Measurements from ENCODE around the gene C2CD5.
"Not testable (repeated sequence)": the region's sequence is repeated elsewhere in the genome, so short reads cannot be mapped to it uniquely, and the experiment has no call there.

C2CD5 gene

DNA sequence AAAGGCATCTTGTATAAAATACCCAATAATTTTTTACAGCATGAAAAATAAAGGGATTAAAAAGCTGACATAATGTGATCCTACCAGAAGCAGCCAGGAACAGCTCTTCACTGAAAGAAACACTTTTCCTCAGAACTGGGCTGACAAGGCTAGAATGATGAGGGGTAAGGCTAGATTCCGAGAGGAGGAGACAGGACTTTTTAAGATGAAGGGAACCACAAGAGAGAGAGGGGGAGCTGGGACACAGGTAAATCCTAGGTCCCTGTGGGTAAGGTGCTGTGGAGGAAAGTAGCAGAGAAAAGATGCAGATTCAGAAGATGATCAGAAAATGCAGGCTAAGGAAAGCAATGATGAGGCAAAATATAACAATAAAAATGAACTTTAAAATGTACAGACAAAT, 29.5 kb downstream of the C2CD5 start:
- no peak overlapping the region for H3K4me3 ChIP-seq (replicated peaks; ENCODE audit: low read depth, low read length)
- no peak for DNase-seq (ENCODE audit: low read depth)
- TF ChIP-seq, protein P1, sequence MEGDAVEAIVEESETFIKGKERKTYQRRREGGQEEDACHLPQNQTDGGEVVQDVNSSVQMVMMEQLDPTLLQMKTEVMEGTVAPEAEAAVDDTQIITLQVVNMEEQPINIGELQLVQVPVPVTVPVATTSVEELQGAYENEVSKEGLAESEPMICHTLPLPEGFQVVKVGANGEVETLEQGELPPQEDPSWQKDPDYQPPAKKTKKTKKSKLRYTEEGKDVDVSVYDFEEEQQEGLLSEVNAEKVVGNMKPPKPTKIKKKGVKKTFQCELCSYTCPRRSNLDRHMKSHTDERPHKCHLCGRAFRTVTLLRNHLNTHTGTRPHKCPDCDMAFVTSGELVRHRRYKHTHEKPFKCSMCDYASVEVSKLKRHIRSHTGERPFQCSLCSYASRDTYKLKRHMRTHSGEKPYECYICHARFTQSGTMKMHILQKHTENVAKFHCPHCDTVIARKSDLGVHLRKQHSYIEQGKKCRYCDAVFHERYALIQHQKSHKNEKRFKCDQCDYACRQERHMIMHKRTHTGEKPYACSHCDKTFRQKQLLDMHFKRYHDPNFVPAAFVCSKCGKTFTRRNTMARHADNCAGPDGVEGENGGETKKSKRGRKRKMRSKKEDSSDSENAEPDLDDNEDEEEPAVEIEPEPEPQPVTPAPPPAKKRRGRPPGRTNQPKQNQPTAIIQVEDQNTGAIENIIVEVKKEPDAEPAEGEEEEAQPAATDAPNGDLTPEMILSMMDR (IDR thresholded peaks at IDR 0.05; ENCODE audit: low read length, missing control alignments), result no peak

DNA sequence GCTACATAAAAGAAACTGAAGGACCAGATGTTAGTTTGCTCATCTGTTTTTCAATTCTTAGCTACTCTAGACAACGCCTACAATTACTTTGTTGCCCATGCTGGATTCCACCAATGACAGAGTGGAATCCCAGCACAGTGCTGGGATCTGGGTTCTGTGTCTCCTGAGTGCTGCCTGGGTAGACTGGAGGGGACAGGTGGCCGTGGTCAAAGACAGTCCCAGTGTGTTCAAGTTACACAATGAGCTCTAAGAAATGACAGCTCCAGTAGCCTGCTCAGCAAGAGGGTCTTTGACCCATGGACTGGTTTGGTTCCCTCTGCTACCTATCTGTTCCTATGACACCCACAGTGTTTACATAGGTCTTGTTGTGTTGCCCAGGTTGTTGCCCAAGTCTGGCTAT, 38.5 kb downstream of the C2CD5 start:
- no peak overlapping the region for H3K4me3 ChIP-seq (replicated peaks; ENCODE audit: low read depth, low read length)
- DNase-seq (ENCODE audit: low read depth), result no peak

DNA sequence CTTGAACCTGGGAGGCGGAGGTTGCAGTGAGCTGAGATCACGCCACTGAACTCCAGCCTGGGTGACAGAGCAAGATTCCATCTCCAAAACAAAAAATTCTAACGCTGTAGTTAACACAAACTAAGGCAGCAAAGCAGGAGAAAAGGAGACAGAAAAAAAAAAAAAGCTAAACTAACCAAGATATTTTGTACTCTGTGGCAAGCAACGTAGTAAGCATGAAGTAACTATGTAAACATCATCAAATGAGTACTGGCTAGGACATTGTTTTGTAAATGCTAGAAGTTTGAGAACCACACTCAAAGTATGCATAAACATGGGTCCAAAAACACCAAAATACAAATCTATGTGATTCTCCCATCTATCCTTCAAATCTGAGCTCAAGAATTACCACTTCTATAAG, 44.2 kb downstream of the C2CD5 start:
- DNase-seq (ENCODE audit: low read depth), result no peak
- H3K4me3 ChIP-seq (replicated peaks; ENCODE audit: low read depth, low read length), result no peak overlapping the region
- TF ChIP-seq, protein P1 (IDR thresholded peaks at IDR 0.05; ENCODE audit: low read length, missing control alignments), result no peak

More for the DNA sequence above, 38.5 kb downstream of the C2CD5 start:
- TF ChIP-seq, protein P1 (IDR thresholded peaks at IDR 0.05; ENCODE audit: low read length, missing control alignments), result no peak

DNA sequence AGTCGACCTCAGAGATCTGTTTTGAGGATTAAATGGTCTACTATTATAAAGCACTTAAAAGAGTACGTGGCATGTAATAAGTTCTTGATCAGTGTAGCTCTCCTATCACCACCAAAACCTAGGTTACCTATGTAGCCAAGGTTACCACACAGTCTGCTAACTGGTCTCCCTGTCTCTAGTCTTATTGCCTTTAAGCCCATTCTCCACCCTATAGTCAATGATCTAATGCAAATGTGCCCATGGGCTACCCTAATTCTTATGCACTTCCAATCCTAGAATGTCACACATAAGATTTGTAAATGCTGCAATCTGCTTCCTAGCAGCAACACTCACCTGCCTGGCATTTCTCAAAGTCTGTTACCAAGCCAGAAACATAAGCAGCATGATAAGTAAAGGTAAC, 44.9 kb downstream of the C2CD5 start:
- TF ChIP-seq, protein P1 (IDR thresholded peaks at IDR 0.05; ENCODE audit: low read length, missing control alignments), result no peak
- no peak for DNase-seq (ENCODE audit: low read depth)
- no peak overlapping the region for H3K4me3 ChIP-seq (replicated peaks; ENCODE audit: low read depth, low read length)

DNA sequence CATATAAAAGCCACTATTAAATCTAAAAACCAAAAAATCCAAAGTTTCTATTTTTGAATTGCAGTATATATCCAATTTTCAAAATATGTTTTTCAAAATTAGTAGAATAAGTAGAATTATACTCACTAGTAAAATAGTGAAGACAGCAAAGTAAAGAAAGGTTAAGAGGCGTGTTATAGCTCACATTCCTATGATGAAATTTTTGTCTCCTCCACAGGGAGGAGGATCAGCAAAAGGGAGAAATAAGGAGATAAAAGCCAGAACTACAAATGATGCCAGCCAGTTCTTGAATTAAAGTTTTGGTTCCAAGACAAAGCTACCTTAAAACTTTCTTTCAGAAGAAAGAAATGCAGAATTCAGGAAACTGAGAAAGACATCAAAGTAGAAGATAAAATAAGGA, 50.0 kb downstream of the C2CD5 start:
- DNase-seq (ENCODE audit: low read depth), result no peak
- TF ChIP-seq, protein P1 (IDR thresholded peaks at IDR 0.05; ENCODE audit: low read length, missing control alignments), result no peak
- H3K4me3 ChIP-seq (replicated peaks; ENCODE audit: low read depth, low read length), result no peak overlapping the region

DNA sequence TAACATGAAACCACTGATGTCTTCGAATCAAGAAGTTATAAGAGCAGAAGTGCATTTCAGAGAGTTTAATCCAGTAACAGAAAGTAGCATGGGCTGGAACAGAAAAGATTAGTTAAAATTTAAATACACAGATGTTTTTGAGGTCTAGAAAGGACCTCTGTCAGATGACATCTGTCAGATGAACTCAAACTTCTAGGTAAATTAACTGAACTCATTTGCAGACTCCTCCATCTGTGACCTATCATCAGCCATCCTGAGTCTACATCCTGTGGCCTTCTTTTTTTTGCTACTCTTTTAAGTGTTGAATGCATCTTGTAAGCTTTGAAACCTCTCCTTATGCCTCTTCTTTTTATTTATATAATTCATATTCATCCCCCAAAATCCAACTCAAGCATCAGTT, 53.3 kb downstream of the C2CD5 start:
- no peak for DNase-seq (ENCODE audit: low read depth)
- no peak overlapping the region for H3K4me3 ChIP-seq (replicated peaks; ENCODE audit: low read depth, low read length)
- TF ChIP-seq, protein P1 (IDR thresholded peaks at IDR 0.05; ENCODE audit: low read length, missing control alignments), result no peak

DNA sequence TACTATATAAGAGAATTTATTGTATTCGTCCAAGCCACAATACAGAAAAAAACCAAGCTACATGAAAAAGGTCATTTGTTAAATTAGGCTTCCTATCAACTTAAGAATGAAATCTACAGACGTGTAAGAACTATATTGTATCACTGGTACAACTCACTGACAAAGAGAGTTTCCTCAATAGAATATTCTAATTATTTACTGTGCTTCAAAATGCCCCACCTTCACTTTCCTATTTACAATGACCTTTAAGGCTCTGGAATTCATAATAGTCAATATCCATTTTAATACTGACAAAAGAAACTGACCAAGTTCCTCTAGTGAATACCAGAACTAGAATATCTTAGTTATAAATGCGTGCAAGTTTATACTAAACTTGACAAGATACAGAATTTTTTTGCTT, 55.9 kb downstream of the C2CD5 start:
- no peak overlapping the region for H3K4me3 ChIP-seq (replicated peaks; ENCODE audit: low read depth, low read length)
- TF ChIP-seq, protein P1 (IDR thresholded peaks at IDR 0.05; ENCODE audit: low read length, missing control alignments), result no peak
- DNase-seq (ENCODE audit: low read depth), result no peak

DNA sequence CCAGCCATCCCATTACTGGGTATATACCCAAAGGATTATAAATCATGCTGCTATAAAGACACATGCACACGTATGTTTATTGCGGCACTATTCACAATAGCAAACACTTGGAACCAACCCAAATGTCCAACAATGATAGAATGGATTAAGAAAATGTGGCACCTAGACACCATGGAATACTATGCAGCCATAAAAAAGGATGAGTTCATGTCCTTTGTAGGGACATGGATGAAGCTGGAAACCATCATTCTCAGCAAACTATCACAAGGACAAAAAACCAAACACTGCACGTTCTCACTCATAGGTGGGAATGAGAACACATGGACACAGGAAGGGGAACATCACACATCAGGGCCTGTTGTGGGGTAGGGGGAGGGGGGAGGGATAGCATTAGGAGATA, 56.7 kb downstream of the C2CD5 start:
- DNase-seq (ENCODE audit: low read depth); H3K4me3 ChIP-seq (replicated peaks; ENCODE audit: low read depth, low read length): not testable (repeated sequence)

Data from fibroblast of pulmonary artery (primary cell).